ENCODE measurements around the gene PIK3AP1.
"Not testable (repeated sequence)": the region's sequence is repeated elsewhere in the genome, so short reads cannot be mapped to it uniquely, and the experiment has no call there.

PIK3AP1 gene

DNA sequence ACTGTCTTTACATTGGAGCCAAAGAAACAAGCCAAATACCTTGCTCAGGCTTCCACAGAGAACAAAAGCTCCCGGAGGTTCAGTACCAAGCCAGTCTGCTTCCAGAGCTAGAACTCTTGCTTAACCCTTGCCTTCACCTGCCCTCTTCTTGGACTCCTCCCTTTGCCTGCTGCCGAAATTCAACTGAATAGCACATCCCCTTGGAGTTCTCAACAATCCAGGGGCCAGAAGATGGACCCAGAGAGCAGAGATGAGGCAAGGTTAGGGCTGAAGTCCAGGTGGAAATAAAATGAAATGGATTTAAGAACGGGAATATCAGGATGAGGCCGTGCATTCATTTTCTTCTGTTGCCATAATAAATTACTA lies 876 bp upstream of the PIK3AP1 start:
- no peak for DNase-seq (ENCODE audit: low read depth in 2 of 2)

DNA sequence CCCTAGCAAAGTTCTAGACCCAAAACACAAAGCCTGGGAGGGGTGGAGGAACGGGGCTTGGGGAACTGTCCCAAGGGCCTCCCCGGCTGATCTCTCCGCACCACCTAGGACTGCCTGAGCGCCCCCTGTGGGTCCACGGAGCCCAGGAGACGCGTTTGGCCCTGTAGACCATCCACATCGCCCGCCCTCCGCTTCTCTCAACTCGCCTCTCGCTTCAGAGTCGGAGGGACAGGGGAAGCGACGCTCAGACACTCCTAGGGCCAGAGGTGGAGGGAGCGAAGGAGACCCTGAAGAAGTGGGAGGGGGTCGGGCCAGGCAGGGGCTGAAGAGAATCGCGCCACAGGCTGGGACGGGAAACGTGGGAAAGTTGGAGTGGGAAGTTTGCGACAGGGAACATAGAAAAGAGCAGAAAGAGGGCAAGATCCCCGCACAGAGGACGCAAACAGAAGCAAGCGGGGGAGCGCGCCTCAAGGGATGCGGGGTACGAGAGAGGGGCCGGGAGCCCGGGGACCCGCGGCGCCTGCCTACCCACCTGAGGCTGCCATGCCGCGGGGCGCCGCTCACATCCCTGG lies 378 bp downstream of the PIK3AP1 start:
- peak; percentile 42 to 44 for DNase-seq (ENCODE audit: low read depth in 2 of 2)

DNA sequence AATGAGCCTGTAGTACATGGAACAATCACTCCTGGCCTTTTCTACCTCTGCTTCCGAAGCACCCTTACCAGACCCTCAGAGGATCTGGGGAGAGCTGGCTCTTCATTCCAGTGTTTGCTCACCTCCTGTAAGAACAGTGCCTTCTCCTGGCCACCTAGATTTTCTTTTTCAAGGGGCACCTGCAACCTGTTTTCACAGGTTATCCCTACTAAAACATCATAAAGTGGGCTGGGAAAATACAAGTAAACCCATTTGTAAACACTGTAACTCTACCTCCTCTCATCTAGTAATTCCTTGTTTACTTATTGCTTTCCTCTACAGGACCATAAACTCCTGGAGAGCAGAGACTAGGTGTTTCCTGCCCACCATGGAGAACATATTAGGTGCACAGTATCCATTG lies 1.1 kb downstream of the PIK3AP1 start:
- DNase-seq (ENCODE audit: low read depth in 2 of 2): no peak

DNA sequence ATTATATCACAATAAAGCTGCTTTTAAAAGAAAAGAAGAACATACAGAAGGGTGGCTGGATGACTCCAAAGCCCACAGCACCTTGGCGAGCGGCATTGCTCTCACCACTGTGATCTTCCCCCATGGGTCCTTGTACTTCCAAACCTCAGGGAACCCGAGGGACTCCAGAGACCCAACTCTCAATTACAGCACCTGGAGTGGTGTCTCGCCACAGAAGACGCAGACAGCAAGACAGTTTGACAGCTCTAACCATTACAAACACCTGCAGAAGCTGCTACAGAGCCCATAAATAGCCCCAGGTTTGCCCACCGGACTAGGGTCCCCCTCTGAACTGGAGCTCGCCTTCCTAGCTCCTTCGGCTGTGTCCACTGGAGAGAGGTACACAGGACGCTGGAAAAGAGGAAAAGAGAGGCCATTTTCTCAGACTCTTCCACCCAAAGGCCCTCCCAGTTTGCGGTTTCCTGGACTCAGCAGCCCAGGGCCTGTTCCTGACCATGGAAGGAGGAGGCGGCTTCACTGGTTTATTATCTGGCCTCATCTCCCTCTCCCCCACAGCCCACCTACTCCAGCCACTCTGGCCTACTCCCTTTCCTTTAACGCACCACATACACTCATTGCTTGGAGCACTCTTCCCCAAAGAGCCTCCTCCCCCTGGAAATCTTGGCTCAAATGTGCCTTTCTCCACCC lies 1.9 kb downstream of the PIK3AP1 start:
- no peak for DNase-seq (ENCODE audit: low read depth in 2 of 2)

DNA sequence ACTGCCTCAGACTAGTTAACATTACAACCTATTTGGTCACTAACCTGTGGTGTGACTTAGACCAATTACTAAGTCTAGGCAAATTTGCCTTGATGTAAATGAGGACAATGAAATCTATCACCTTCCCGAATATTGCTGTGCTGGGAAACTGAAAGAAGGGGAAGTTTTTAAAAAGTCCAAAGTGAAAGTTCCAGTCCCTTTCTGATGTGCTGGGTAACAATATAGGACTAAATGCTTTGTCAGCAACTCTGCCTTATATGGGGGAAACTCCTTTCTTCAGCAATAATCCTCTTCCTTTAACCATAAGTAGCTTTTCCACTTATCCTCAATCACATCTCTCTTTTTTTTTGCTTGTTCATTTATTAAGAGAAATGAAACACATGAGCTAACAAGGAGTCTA lies 3.9 kb downstream of the PIK3AP1 start:
- DNase-seq (ENCODE audit: low read depth in 2 of 2): no peak

DNA sequence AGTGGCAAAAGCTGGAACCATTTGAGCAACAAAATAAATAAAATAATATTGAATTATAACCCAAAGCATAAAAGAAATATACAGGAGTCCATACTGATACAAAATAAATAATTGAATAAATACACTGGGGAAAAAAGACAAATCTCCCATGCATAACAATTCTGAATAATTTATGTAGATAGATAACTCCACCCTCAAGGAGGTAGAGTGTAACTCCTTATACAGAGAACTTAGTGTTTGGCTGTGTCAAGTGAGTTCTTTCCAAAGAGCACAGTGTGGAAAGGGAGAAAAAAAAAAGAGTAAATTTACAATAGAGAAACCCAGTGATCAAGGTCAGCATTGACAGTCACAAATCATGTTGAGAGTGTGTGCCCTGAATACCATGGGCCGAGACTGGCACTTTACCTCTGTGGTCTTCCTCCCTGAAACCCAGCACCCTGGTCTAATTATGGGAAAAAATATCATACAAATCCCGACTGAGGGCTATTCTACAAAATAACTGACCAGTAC lies 5.5 kb downstream of the PIK3AP1 start:
- DNase-seq (ENCODE audit: low read depth in 2 of 2): no peak

DNA sequence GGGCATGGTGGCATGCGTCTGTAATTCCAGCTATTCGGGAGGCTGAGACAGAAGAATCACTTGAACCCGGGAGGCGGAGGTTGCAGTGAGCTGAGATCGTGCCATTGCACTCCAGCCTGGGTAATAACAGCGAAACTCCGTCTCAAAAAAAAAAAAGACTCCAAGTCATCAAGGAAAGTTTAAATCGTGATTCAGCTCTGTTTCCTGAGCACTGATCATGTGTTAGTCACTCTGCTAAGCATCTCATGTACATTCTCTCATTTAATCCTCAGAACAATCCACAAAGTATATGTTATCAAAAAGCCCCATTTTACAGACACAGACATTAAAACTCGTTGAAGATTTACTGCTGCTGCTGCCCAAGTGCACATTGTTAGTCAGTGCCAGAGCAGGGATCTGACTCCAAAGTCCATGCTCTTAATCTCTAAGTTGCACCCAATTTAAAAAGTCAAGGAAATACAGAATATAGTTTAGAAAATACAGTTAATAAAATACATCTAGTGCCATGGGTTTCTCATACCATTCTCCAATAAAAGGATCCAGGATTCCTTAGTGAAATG lies 6.2 kb downstream of the PIK3AP1 start:
- no peak for DNase-seq (ENCODE audit: low read depth in 2 of 2)

DNA sequence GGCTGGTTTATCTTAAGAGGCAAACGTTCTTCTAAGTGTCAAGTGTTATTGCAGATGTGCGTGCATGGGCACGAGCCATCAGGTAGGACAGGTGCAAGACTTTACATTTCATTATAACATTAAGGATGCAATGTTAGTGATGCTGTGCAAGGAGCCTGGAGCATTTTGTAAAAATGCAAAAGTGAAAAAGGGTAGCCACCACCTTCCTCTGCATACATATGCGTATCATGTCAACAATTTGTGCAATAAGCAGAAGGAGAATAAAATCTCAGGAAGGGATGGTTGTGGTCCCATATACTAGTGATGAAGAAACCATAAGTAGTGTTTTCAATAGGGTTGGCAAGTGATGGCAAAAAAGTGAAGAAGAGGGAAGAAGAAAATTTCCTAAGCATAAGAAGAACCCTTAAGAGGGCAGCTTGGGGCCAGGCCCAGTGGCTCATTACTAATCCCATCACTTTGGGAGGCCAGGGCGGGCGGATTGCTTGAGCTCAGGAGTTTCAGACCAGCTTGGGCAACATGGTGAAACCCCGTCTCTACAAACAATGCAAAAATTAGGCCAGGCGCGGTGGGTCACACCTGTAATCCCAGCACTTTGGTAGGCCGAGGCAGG lies 7.5 kb downstream of the PIK3AP1 start:
- DNase-seq (ENCODE audit: low read depth in 2 of 2): no peak

DNA sequence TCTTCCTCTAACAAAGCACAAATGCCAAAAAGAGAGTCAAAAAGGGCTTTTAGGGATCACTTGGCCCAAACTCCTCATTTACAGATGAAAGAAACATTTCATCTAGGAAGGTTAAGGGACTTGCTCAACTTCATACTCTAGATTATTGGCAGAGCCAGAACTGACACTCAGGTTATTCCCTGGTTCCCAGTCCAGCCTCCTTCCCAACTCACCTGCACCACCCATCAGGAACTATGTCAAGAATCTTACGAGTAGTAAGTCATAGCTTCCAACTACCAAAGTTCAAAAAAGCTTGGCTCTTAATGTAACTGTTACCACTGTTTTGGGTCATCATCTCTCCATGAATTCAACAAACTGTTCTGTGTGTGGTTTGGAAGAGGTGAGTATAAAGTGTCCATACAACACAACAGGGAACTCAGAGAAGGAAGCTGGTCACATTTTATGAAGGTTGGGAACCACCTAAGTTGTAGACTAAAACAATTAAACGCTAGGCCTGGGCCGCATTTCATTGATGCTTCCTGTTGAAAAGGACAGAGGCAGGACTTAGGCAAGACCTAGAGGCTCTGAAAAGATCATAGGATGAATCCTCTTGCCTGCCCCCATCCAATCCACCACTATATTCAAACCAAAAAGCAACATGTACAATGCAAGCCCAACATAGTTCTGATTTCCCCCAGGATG lies 9.1 kb downstream of the PIK3AP1 start:
- no peak for DNase-seq (ENCODE audit: low read depth in 2 of 2)

DNA sequence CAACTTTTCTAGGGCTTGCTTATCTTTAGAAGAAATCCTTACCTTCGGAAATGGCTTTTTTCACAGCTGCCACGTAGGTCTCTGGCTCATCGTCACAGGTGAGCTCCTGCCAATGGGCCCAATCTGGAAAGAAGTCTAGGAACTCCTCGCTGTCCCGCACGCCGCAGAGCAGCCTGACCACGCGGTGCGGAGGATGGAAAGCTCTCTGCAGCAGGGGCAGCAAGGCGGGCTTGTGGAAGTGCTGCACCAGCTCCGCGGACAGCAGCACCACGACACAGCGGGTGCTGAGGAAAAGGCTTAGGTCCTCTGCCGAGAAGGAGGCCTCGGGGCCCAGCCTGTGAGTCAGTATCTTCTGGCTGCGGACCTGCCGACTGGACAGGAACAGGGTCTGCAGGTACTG lies 10.8 kb downstream of the PIK3AP1 start:
- DNase-seq (ENCODE audit: low read depth in 2 of 2): no peak

DNA sequence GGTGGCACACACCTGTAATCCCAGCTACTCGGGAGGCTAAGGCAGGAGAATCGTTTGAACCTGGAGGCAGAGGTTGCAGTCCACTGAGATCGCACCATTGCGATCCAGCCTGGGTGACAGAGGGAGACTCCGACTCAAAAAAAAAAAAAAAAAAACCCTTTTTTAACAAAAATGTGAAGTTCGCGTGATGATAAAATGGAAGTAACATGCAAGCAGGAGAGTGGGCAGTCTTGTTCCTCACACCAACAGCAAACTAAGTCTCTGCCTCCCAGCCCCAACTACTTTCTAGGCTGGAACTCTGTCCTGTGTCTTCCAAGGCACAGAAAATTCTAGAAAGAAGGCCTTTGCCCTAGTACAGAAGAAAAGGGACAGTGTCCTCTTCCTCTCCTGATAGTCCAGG lies 11.3 kb downstream of the PIK3AP1 start:
- no peak for DNase-seq (ENCODE audit: low read depth in 2 of 2)

DNA sequence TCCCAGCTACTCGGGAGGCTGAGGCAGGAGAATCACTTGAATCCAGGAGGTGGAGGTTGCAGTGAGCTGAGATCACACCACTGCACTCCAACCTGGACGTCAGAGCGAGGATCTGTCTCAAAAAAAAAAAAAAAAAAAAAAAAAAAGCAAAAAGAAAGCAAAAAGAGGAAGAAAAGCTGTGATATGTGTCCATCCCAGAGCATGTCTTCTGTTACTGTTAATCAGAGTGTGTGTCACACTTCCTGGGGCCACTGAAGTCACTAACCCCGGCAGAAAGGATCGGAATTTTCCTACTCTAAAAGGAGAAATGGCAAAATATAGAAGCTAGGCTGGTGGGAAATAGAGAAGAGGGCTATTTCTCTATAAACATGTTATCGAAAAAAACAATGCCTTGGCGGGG lies 11.9 kb downstream of the PIK3AP1 start:
- DNase-seq (ENCODE audit: low read depth in 2 of 2): no peak

DNA sequence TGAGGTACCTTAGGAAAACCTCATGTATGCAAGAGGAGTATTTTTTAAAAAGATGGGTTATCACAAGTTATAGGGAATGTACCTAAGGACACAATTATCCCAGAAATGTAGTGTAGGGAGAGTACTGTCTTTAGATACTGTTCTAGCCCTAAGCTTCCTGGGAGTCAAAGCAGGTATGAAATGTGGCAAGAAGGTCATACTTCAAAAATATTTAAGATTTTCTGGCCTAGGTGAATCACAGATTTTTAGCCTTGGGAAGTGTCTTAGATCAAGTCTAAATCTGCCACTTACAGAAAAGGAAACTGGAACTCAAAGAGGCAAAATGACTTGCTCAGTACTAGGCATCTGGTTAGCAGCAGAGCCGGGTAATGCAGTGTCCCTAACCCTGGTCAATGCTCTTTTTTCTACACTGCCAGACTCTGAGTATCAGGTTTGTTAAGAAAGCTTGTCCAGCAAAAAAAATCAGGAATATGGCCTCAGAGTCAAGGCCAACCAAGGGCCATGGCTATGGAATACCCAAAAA lies 13.9 kb downstream of the PIK3AP1 start:
- DNase-seq (ENCODE audit: low read depth in 2 of 2): no peak

DNA sequence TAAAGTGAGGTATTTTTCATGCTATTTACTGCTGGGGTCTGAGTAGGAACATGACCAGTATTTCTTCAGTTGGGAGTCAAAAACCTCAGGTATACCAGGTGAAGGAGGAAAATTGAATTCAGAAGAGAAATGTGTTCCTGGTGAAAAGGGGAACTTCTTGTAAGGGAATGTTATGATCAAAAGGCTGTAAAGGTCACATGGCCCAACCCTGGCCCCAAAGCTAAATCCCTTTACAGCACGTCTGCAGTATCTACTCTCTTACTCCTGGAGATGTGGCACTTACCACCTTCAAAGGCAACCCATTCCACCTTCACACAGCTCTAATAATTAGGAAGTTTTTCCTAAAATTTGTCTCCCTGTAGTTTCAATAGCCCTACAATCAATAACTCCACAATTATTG lies 15.2 kb downstream of the PIK3AP1 start:
- DNase-seq (ENCODE audit: low read depth in 2 of 2): no peak

DNA sequence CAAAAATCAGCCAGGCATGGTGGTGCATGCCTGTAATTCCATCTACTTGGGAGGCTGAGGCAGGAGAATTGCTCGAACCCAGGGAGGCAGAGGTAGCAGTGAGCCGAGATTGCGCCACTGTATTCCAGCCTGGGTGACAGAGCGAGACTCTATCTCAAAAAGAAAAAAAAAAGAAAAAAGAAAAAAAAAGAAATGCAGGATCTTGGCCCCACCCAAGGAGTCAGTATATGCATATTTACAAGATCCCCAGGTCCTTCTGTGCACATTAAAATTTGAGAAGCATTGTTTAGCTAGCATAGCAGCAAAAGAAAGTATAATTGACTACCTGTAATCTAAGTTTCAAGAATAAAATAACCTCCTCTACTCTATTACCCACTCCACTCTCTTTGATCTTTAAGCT lies 15.8 kb downstream of the PIK3AP1 start:
- no peak for DNase-seq (ENCODE audit: low read depth in 2 of 2)

DNA sequence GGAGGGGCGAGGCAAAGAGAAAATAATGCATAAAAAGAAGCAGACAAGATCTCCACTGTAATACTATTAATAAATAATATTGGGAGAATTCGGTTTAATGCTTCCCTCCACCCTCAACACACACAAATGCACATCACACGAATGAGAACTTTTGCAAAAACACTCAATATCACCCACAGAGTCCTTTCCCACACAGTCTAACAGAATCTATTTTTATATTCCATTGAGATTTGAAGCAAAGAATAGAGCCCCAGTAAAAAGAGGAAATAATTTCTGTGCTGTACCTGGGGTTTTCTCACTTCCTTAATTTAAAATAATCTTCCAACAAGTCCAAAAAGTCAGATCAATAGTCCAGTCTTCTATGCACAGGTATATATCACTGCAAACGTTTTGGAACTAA lies 17.0 kb downstream of the PIK3AP1 start:
- no peak for DNase-seq (ENCODE audit: low read depth in 2 of 2)

DNA sequence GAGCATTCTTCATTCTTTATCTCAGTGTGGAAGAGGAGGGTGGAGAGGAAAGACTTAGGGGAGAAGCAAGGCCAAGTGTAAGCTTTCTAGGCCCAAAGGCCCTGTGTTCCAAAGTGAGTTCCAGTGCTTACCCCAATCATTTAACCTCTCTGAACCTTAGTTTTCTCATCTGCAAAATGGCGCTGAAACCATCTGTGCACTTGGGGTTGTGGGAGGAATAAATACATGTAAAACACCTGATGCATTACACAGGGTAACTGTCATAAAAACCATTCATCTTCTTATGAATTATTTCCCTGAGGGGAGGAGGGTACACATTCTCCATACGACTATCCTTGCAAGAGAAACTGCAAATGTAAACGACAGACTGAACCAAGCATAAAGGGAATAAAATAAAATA lies 19.0 kb downstream of the PIK3AP1 start:
- no peak for DNase-seq (ENCODE audit: low read depth in 2 of 2)

DNA sequence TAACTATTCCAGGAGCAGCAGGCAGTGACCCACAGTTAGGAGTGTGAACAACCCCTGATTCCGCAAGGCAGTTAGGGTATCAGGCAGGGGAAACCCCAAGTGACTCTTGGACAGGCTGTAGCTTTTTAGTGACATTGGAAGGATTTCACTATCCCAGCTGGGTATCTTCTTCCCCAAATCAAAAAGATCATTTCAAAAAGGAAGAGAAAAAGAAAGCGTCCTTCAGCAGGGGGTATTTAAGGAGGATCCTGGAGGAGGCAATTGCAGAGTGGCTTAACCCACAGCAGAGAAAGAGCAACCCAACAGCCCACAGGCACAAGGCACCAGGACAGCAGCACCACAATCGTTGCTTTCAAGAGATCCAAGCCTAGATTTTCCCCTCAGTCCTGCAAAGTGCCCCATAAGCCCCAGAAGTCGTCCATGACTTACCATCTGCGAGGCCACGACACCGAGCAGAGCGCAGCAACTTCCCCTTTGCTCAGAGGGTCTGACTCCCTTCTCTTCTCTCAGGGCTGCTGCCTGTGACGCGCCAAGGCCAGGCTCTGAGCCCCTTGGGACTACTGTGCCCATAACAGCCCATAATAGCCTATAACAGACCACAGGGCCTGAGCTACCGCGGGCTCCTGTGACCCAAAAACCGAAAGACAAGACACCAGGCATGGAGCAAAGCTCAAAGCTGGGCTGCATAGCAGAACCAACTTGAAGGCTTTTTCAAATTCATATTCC lies 19.8 kb downstream of the PIK3AP1 start:
- no peak for DNase-seq (ENCODE audit: low read depth in 2 of 2)

DNA sequence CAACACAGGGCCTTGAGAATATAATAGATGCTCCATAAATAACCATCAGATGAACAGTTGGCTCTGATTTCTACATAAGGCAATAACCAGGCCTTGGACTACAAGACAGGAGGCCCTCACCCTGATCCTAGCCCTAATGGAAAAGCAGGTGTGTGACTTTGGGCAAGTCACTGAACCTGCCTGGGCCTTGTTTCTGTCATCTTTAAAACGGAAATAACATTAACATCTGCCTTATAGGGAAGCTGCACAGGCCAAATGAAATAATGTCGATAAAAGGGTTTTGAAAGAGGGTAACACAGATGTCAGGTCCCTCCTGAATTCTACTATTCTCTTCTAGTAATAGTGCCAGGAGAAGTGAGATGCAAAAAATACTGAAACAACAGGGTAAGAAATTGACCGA lies 20.7 kb downstream of the PIK3AP1 start:
- DNase-seq (ENCODE audit: low read depth in 2 of 2): no peak

DNA sequence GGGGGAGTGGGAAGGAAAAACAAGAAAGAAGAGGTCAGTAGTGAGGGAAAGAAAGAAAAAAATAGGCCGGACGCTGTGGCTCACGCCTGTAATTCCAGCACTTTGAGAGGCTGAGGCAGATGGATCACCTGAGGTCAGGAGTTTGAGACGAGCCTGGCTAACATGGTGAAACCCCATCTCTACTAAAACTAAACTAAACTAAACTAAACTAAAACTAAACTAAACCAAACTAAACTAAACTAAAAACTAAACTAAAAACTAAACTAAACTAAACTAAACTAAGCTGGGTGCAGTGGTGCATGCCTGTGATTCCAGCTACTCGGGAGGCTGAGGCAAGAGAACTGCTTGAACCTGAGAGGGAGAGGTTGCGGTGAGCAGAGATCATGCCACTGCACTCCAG lies 22.0 kb downstream of the PIK3AP1 start:
- not testable (repeated sequence) for DNase-seq (ENCODE audit: low read depth in 2 of 2)

DNA sequence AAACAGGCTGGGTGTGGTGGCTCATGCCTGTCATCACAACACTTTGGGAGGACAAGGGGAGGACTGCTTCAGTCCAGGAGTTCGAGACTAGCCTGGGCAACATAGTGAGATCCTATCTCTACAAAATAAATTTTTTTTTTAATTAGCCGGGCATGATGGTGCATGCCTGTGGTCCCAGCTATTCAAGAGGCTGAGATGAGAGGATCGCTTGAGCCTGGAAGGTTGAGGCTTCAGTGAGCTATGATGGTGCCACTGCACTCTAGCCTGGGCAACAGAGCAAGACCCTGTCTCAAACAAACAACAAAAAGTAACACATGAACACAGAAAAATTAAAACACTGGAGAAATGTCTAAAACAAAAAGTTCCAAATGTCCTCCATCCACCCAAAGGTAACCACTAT lies 22.9 kb downstream of the PIK3AP1 start:
- DNase-seq (ENCODE audit: low read depth in 2 of 2): no peak

Data from stimulated activated CD8-positive, alpha-beta memory T cell treated with anti-CD3 and anti-CD28 coated beads, Interleukin-15, amount 100 ng/mL, for 4 hours (primary cell).